GM23338 (cell line): ENCODE data around the gene UBE2S. TPM values are rescaled to one million over a fixed set of nuclear protein-coding genes. Genes with fewer than 3 reads are reported as not detected.

Source experiments
- ATAC-seq: fragments of 200-7000 bp; cut with Tn5 transposase; 3 replicates; pipeline ENCODE4 v1.9.1; 2020
- DNase-seq: peaks from one replicate; pipeline ENCODE4 v3.0.0-alpha.2; 2015; ENCODE audit warnings: low spot score
- H2AFZ ChIP-seq: fragments of 200-600 bp; sonication (generic); 2 replicates; pipeline ENCODE4 v1.8.0; 2016; ENCODE audit warnings: antibody characterized with exemption, mild to moderate bottlenecking, moderate library complexity
- H3F3A ChIP-seq: fragments of 200-600 bp; sonication (generic); replicated peaks from 2 replicates; pipeline ENCODE4 v1.8.0; 2017; ENCODE audit warnings: antibody characterized with exemption, mixed run types, low read depth
- H3K27ac ChIP-seq: fragments of 200-600 bp; sonication (generic); 2 replicates; pipeline ENCODE4 v1.6.1; 2016; ENCODE audit warnings: low read depth
- H3K27me3 ChIP-seq: fragments of 200-600 bp; sonication (generic); 2 replicates; pipeline ENCODE4 v1.8.0; 2016; ENCODE audit warnings: mild to moderate bottlenecking, mixed run types, moderate library complexity; ENCODE audit not compliant: insufficient read depth
- H3K36me3 ChIP-seq: fragments of 200-600 bp; sonication (generic); 2 replicates; pipeline ENCODE4 v1.8.0; 2016; ENCODE audit warnings: mild to moderate bottlenecking; ENCODE audit not compliant: insufficient read depth
- H3K4me1 ChIP-seq: fragments of 200-600 bp; sonication (generic); 2 replicates; pipeline ENCODE4 v1.8.0; 2016; ENCODE audit warnings: mild to moderate bottlenecking, moderate library complexity; ENCODE audit not compliant: insufficient read depth
- H3K4me2 ChIP-seq: fragments of 200-600 bp; sonication (generic); 2 replicates; pipeline ENCODE4 v1.7.1; 2017; ENCODE audit warnings: mixed run types
- H3K4me3 ChIP-seq: fragments of 200-600 bp; sonication (generic); 2 replicates; pipeline ENCODE4 v1.6.1; 2016; ENCODE audit warnings: mixed run types
- H3K79me2 ChIP-seq: fragments of 200-600 bp; sonication (generic); replicated peaks from 2 replicates; pipeline ENCODE4 v1.8.0; 2017; ENCODE audit warnings: mild to moderate bottlenecking; ENCODE audit not compliant: insufficient read depth
- H3K9me2 ChIP-seq: fragments of 200-600 bp; sonication (generic); 2 replicates; pipeline ENCODE4 v1.8.0; 2017; ENCODE audit not compliant: insufficient read depth
- H4K20me1 ChIP-seq: fragments of 200-600 bp; sonication (generic); replicated peaks from 2 replicates; pipeline ENCODE4 v1.8.0; 2017; ENCODE audit warnings: mild to moderate bottlenecking; ENCODE audit not compliant: insufficient read depth
- H3K27ac Mint-ChIP-seq: 2 replicates; pipeline ENCODE4 v1.8.0; 2020; ENCODE audit warnings: inconsistent platforms, mild to moderate bottlenecking, moderate library complexity, mixed read lengths
- H3K27me3 Mint-ChIP-seq: 3 replicates; pipeline ENCODE4 v1.8.0; 2022; ENCODE audit warnings: low read depth, mild to moderate bottlenecking, moderate library complexity, mixed read lengths, inconsistent platforms; ENCODE audit not compliant: insufficient read depth, poor library complexity
- H3K36me3 Mint-ChIP-seq: 3 replicates; pipeline ENCODE4 v1.8.0; 2021; ENCODE audit warnings: low read depth, mild to moderate bottlenecking, inconsistent platforms, moderate library complexity, mixed read lengths
- H3K4me1 Mint-ChIP-seq: 3 replicates; pipeline ENCODE4 v1.8.0; 2020; ENCODE audit warnings: mild to moderate bottlenecking, inconsistent platforms, mixed read lengths
- H3K4me3 Mint-ChIP-seq: 3 replicates; pipeline ENCODE4 v1.8.0; 2021; ENCODE audit warnings: moderate library complexity, mild to moderate bottlenecking, inconsistent platforms, mixed read lengths
- H3K9me3 Mint-ChIP-seq: 3 replicates; pipeline ENCODE4 v1.8.0; 2020; ENCODE audit warnings: moderate library complexity, mild to moderate bottlenecking, inconsistent platforms, mixed read lengths
- CREB1 ChIP-seq: fragments of 250-450 bp; sonication (Bioruptor Pico); IDR thresholded peaks from 2 replicates; pipeline ENCODE4 v1.5.0; 2020; ENCODE audit warnings: low read depth, mild to moderate bottlenecking, moderate library complexity
- CTCF ChIP-seq, 2 experiments: fragments of 200-600 bp in 1 of 2; sonication (generic) in 1 of 2; conservative IDR thresholded peaks; 2 replicates each; pipeline versions ENCODE4 v1.5.1 to v1.6.1; 2016 to 2017; ENCODE audit warnings: antibody characterized with exemption in 2 of 2, low read depth in 2 of 2, mild to moderate bottlenecking in 2 of 2, moderate library complexity in 1 of 2
- ETS1 ChIP-seq: IDR thresholded peaks from 2 replicates; pipeline ENCODE4 v1.6.1; 2016; ENCODE audit warnings: antibody characterized with exemption
- EZH2 ChIP-seq: fragments of 200-600 bp; sonication (generic); IDR thresholded peaks from one replicate; pipeline ENCODE4 v1.8.0; 2017; ENCODE audit warnings: antibody characterized with exemption, mild to moderate bottlenecking, low read depth; ENCODE audit not compliant: unreplicated experiment
- EZH2phosphoT487 ChIP-seq: fragments of 200-600 bp; sonication (generic); IDR thresholded peaks from one replicate; pipeline ENCODE4 v1.8.1; 2018; ENCODE audit warnings: antibody characterized with exemption; ENCODE audit not compliant: unreplicated experiment
- JUNB ChIP-seq: IDR thresholded peaks from one replicate; pipeline ENCODE4 v1.6.1; 2016; ENCODE audit warnings: antibody characterized with exemption; ENCODE audit not compliant: unreplicated experiment
- NANOG ChIP-seq: IDR thresholded peaks from 2 replicates; pipeline ENCODE4 v1.6.1; 2016; ENCODE audit warnings: antibody characterized with exemption, borderline replicate concordance
- POLR2AphosphoS5 ChIP-seq: IDR thresholded peaks from 2 replicates; pipeline ENCODE4 v1.6.1; 2016; ENCODE audit warnings: antibody characterized with exemption, low read depth
- REST ChIP-seq: IDR thresholded peaks from one replicate; pipeline ENCODE4 v1.6.1; 2018; ENCODE audit warnings: antibody characterized with exemption; ENCODE audit not compliant: unreplicated experiment
- STAT1 ChIP-seq: IDR thresholded peaks from one replicate; pipeline ENCODE4 v1.6.1; 2016; ENCODE audit warnings: antibody characterized with exemption; ENCODE audit not compliant: unreplicated experiment
- ZNF114 ChIP-seq: fragments of 250-450 bp; sonication (Bioruptor Pico); IDR thresholded peaks from 2 replicates; pipeline ENCODE4 v1.5.0; 2020; ENCODE audit warnings: mild to moderate bottlenecking, moderate library complexity
- ZNF331 ChIP-seq: fragments of 250-450 bp; sonication (Bioruptor Pico); IDR thresholded peaks from 2 replicates; pipeline ENCODE4 v1.5.0; 2020; ENCODE audit warnings: low read depth, mild to moderate bottlenecking, moderate library complexity
- ZNF462 ChIP-seq: fragments of 250-450 bp; sonication (Bioruptor Pico); IDR thresholded peaks from 2 replicates; pipeline ENCODE4 v1.5.0; 2020; ENCODE audit warnings: mild to moderate bottlenecking, moderate library complexity
- polyA plus RNA-seq: library from polyadenylated mRNA; unstranded; fragments of >200 nt; fragmentation: Nextera tagmentation; extraction: Ambion mirVana; gene quantifications from 2 replicates; pipeline ENCODE4 v1.2.1, GENCODE V29; 2016
- total RNA-seq: library from RNA; depleted of rRNA; stranded (reverse); fragments of >200 nt; shearing (Covaris generic); gene quantifications from 2 replicates; pipeline ENCODE4 v1.2.3, GENCODE V29; 2014

UBE2S gene
- total and polyA plus RNA-seq, 2 experiments from 2014 or later: 363 to 533 TPM

- Histone ChIP-seq H3K79me2 (peaks cover 17% of the 10 kb centered on the region), H3K27ac (peak overlapping the region; percentile 65; the same call in 1 of the 2 replicates), H3K9me2 (no peaks in the 10 kb centered on the region), H3K27me3 (no peaks in the 10 kb centered on the region), H4K20me1 (peaks cover 31% of the 10 kb centered on the region), H3F3A (peaks cover 47% of the 10 kb centered on the region), H2AFZ (no peak overlapping the region), H3K36me3 (0 out of 2 replicates have a peak, but pooled peaks cover 7% of the 10 kb centered on the region), H3K4me1 (peaks cover 63% of the 10 kb centered on the region), H3K4me2 (peak overlapping the region; percentile 72), H3K4me3 (peak overlapping the region; percentile 30)
- Mint-ChIP-seq H3K4me1 (peaks cover 63% of the 10 kb centered on the region), H3K27ac (peak overlapping the region; percentile 94; the same call in 1 of the 2 replicates), H3K36me3 (peaks cover 40% of the 10 kb centered on the region), H3K27me3 (peaks cover 37% of the 10 kb centered on the region), H3K4me3 (peak overlapping the region; percentile 59), H3K9me3 (no peaks in the 10 kb centered on the region; the same call in 2 of the 3 replicates)
- ATAC-seq (peak; percentile 21), DNase-seq (peak; percentile 37)
- no peak for TF ChIP-seq NANOG
- no peak for TF ChIP-seq ZNF114 (CRISPR knock-in tag)
- no peak for TF ChIP-seq CTCF (conservative IDR thresholded peaks at IDR 0.05; ENCODE audit: low read depth in 2 of 2)
- TF ChIP-seq ETS1: no peak
- TF ChIP-seq POLR2AphosphoS5: no peak
- no peak for TF ChIP-seq ZNF462 (CRISPR knock-in tag)
- TF ChIP-seq ZNF331: no peak
- no peak for TF ChIP-seq REST
- no peak for TF ChIP-seq EZH2
- no peak for TF ChIP-seq EZH2phosphoT487
- TF ChIP-seq STAT1: no peak
- no peak for TF ChIP-seq CREB1
- no peak for TF ChIP-seq JUNB
Observed at GRCh38 chr19:55391702-55392615, 15.6 kb downstream of the UBE2S start.
